HFFc6 (cell line): ENCODE data around the gene ACER3. TPM values are rescaled to one million over a fixed set of nuclear protein-coding genes. Genes with fewer than 3 reads are reported as not detected.

Experiments used
- DNase-seq: peaks from one replicate; pipeline ENCODE4 v3.0.0-alpha.2; 2018
- H3K27ac Mint-ChIP-seq: 2 replicates; pipeline ENCODE4 v1.8.0; 2020; ENCODE audit warnings: mild to moderate bottlenecking, mixed read lengths
- H3K27me3 Mint-ChIP-seq: 2 replicates; pipeline ENCODE4 v1.8.0; 2021; ENCODE audit warnings: mild to moderate bottlenecking, moderate library complexity, mixed read lengths; ENCODE audit not compliant: insufficient read depth
- H3K36me3 Mint-ChIP-seq: 2 replicates; pipeline ENCODE4 v1.8.0; 2021; ENCODE audit warnings: low read depth, mixed read lengths
- H3K4me1 Mint-ChIP-seq: 2 replicates; pipeline ENCODE4 v1.8.0; 2020; ENCODE audit warnings: low read depth, mixed read lengths
- H3K4me3 Mint-ChIP-seq: 2 replicates; pipeline ENCODE4 v1.8.0; 2020; ENCODE audit warnings: mild to moderate bottlenecking, moderate library complexity, mixed read lengths
- H3K9me3 Mint-ChIP-seq: 2 replicates; pipeline ENCODE4 v1.8.0; 2020; ENCODE audit warnings: mild to moderate bottlenecking, mixed read lengths
- total RNA-seq, 6 experiments: library from RNA; stranded (reverse); fragmentation: NEBNext Ultra II Directional; extraction: Animal tissue kit (Norgen Biotek cat#: 25700); gene quantifications; 2 replicates in 1 of 6; 3 replicates in 5 of 6; pipeline ENCODE4 v1.2.3, GENCODE V29; 2021
- TF ChIP-seq, protein P1 (sequence below): fragments of 200-600 bp; sonication (generic); IDR thresholded peaks from 2 replicates; pipeline ENCODE4 v1.5.0; 2021; ENCODE audit warnings: antibody characterized with exemption, mild to moderate bottlenecking

ACER3 gene
- total RNA-seq, 6 experiments from 2014 or later: 13.9 to 18.2 (median 15.3) TPM

GRCh38 chr11:77049026-77049425 is 188.3 kb downstream of the ACER3 start:
- peaks cover 12% of the 10 kb centered on the region for H3K27me3 Mint-ChIP-seq
- TF ChIP-seq, protein P1, sequence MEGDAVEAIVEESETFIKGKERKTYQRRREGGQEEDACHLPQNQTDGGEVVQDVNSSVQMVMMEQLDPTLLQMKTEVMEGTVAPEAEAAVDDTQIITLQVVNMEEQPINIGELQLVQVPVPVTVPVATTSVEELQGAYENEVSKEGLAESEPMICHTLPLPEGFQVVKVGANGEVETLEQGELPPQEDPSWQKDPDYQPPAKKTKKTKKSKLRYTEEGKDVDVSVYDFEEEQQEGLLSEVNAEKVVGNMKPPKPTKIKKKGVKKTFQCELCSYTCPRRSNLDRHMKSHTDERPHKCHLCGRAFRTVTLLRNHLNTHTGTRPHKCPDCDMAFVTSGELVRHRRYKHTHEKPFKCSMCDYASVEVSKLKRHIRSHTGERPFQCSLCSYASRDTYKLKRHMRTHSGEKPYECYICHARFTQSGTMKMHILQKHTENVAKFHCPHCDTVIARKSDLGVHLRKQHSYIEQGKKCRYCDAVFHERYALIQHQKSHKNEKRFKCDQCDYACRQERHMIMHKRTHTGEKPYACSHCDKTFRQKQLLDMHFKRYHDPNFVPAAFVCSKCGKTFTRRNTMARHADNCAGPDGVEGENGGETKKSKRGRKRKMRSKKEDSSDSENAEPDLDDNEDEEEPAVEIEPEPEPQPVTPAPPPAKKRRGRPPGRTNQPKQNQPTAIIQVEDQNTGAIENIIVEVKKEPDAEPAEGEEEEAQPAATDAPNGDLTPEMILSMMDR: no peak
- H3K9me3 Mint-ChIP-seq: no peaks in the 10 kb centered on the region
- H3K4me1 Mint-ChIP-seq: peaks cover 13% of the 10 kb centered on the region
- DNase-seq: no peak
- no peak overlapping the region for H3K27ac Mint-ChIP-seq
- no peaks in the 10 kb centered on the region for H3K36me3 Mint-ChIP-seq
- no peak overlapping the region for H3K4me3 Mint-ChIP-seq

DNA sequence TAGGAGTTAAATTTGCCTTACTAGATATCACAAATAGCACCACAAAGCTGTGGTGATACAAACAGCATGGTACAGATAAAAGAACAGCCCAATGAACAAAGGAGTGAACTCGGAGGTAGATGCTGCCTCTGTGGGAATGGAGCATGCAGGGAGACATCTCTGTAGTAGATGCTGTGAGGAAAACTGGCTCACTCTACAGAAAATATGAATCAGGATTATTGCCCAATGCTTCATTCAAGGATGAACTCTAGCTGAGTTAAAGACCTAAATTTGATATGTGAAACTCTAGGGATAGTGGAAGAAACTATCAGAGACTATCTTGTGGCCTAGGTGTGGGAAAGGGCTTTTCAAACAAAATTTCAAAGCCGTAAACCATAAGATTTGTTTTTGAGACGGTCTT is 190.8 kb downstream of the ACER3 start:
- peaks cover 8% of the 10 kb centered on the region for H3K4me1 Mint-ChIP-seq
- H3K36me3 Mint-ChIP-seq: no peaks in the 10 kb centered on the region

GRCh38 chr11:77052518-77052917 is 191.8 kb downstream of the ACER3 start:
- Mint-ChIP-seq H3K27me3 (peaks cover 12% of the 10 kb centered on the region), H3K4me1 (no peaks in the 10 kb centered on the region), H3K9me3 (peaks cover 5% of the 10 kb centered on the region), H3K4me3 (no peak overlapping the region), H3K36me3 (0 out of 2 replicates have a peak, but pooled peaks cover 4% of the 10 kb centered on the region), H3K27ac (no peak overlapping the region)
- DNase-seq: no peak
- TF ChIP-seq, protein P1: no peak

More for the DNA sequence above, 190.8 kb downstream of the ACER3 start:
- H3K27me3 Mint-ChIP-seq: peaks cover 12% of the 10 kb centered on the region
- H3K4me3 Mint-ChIP-seq: no peak overlapping the region
- no peak for DNase-seq
- H3K9me3 Mint-ChIP-seq: no peaks in the 10 kb centered on the region
- H3K27ac Mint-ChIP-seq: no peak overlapping the region
- TF ChIP-seq, protein P1: no peak

- H3K27ac Mint-ChIP-seq: no peak overlapping the region
- H3K4me3 Mint-ChIP-seq: no peak overlapping the region
- TF ChIP-seq, protein P1: no peak
- H3K36me3 Mint-ChIP-seq: 0 out of 2 replicates have a peak, but pooled peaks cover 4% of the 10 kb centered on the region
- no peak for DNase-seq
- no peaks in the 10 kb centered on the region for H3K4me1 Mint-ChIP-seq
- H3K9me3 Mint-ChIP-seq: peaks cover 5% of the 10 kb centered on the region
- H3K27me3 Mint-ChIP-seq: peaks cover 12% of the 10 kb centered on the region
Measured at GRCh38 chr11:77053217-77054015, 192.7 kb downstream of the ACER3 start.

- no peaks in the 10 kb centered on the region for H3K4me1 Mint-ChIP-seq
- H3K9me3 Mint-ChIP-seq: peaks cover 5% of the 10 kb centered on the region
- no peak overlapping the region for H3K4me3 Mint-ChIP-seq
- H3K27me3 Mint-ChIP-seq: peaks cover 12% of the 10 kb centered on the region
- no peak overlapping the region for H3K27ac Mint-ChIP-seq
- DNase-seq: no peak
- 0 out of 2 replicates have a peak, but pooled peaks cover 4% of the 10 kb centered on the region for H3K36me3 Mint-ChIP-seq
- TF ChIP-seq, protein P1: no peak
Measured at GRCh38 chr11:77054084-77054483, 193.4 kb downstream of the ACER3 start.
